ENCODE data around the gene HAND2.

HAND2 gene

DNA sequence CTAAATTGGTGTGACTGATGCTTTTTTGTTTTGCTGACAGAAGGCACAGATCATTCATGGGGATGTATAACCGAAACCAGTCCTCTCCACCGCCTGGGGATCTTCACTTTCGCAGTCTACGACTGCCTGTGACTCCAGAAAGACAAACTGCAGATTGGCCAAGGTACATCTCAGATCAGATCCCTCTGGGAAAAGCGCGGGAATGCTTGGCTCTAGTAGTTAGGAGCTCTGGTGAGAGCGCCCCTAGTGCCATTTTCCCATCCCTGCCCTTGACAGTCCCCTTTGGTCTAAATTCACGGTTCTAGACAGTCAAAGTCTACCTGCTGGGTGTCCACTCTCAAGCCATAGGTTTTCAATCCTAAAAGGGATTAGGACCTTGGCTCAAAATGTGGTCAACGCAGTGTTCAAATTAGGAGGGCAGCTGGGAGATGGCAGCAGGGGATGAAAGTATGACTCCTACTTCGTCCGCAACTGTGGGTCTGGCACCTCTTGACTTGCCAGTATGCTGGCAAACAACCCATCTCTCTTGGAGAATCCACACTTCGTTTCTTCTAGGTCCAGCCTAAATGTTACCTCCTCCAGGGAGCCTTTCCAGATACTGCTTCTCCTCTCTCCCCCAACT is 6.9 kb upstream of the HAND2 start:
- DNase-seq (ENCODE audit: low read depth): no peak

DNA sequence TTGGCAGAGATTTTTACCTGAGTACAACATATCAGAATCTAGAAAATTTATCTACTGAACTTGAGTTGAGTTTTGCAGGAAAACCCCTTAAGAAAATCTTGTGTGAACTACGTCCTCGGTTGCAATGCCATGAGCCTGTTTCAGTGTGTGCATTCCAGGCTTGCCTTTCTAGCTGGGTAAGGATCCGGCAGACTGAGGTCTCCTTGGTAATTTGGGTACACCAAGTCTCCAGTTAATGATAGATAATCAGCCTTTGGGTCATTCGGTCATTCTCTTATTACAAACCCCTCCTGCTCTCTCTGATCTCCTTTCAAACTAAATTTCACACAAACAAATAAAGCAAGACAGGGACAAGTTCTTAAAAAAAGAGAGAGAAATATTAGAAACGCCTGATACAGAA is 5.9 kb upstream of the HAND2 start:
- no peak for DNase-seq (ENCODE audit: low read depth)

DNA sequence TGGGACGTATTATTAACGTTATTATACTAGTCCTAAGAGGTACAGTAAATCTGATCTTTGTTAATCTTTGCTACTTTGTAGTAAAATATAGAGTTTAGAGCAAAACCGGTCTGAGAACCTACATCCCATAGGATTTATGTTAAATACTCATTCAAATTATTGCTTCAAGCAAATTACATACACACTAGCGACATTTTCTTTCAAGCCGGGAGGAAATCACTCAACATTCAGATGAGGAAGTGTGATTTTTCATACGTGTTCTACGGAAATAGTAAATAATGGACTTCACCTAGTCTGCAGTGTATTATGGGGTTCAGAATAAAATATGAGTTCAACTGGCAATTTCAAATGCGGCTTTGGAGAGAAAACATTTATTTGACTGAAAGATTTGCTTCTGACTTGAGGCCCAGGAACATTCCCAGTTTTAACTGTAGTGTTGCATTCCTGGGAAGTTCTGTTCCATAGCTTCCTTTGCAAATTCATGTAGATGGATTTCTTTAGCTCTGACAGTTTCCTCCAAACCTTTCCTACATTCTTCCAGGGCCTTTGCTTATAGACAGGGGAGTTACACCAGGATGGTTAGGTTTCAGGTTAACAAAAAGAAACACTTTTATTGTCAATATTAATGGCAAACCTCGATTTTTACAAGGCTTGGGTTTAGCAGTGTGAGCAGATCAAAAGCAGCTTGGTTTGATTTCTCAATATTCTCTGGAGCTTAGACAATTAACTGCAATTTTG is 5.3 kb upstream of the HAND2 start:
- DNase-seq (ENCODE audit: low read depth): no peak

DNA sequence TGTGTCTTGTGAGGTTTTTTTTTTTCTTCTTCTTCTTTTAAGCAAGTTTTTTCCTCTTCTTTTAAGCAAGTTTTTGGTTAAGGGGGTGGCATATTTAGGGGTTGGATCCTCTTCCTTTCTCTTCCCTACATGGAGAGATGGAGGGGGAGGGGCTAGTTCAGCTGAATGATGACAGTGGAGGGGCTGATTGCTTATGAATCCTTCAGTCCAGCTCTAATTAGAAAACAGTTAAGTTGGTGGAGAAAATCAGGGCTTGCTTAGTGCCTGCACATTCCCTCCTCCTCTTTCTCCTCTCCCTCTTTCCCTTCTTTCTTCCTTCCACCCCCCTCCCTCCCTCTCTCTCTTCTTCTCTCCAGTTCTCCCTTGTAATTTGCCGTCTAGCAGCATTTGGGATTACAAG is 4.4 kb upstream of the HAND2 start:
- DNase-seq (ENCODE audit: low read depth): no peak

DNA sequence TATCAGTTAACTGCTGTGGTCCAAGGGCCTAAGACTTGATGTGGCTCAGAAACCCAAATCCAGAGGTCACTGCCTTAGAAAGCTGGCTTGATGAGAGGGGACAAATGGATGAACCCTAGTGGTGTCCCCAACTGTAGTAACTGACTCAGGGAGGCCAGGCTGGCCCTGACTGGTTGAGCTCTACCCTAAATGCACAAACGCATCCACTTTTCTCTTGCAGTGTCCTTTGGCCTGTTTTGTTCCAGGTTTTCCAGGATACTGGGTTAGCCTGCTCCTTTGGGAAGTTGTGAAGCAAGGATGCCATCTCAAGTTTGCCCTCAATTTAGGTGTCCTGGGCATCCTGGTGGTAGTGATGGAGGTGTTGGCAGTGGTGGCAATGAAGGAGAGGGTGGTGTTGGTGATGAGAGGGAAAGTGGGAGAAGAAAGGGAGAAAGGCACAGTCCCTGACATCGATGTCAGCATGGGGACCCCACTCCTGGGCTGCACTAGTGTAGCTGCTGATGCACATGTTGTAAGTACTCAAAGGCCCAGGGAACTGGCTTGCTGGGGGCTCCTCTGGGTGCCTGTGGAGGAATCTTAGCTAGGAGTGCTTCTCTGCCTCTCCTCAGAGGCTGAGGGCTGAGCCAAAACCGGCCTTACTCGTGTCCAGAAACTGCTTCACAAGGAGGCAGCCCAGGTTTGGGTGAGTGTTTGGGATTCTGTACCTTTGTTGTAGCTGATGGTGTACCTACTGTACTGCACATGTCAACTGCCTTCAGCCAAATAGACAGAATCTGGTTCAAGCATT is 2.9 kb upstream of the HAND2 start:
- no peak for DNase-seq (ENCODE audit: low read depth)

DNA sequence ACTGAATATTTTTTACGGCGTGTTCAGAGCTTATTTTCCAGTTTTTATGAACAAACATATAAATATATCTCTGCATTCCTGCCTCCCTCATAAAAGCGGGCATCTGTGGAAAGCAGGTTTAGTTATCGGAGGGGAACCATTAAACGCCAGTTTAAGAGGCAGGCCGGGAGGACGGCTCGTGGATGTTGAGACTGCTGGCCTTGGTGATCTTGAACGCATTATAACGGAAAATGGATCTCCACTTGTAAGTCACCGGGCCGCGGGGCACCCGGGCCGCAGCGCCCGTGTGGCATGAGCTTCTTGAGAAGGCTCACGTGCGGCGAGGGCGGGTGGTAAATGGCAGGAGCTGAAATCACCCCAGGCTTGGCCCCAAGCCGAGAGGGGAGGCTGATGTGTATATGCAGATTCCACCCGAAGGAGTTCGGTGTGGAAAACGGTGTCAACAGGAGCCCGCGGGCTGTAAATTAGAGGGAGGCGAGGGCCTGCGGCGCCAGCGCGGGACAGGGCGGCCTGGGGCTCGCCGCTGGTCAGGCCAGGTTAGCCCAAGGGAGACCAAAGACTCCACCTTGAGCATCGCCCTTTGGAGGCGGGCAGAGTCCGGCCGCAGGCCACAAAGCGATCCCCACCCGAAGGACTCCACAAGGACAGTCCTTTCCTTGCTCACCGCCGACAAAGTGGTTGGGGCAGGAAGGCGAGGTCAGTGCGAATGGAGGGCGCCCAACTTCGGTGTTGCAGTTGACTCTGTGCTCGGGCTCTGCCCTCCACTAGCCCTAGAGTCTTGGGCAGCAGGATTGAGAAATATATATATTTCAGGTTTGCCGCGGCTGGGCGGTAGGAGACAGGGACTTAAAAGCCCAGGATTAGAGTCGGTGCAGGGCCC is 1.3 kb upstream of the HAND2 start:
- DNase-seq (ENCODE audit: low read depth): no peak

DNA sequence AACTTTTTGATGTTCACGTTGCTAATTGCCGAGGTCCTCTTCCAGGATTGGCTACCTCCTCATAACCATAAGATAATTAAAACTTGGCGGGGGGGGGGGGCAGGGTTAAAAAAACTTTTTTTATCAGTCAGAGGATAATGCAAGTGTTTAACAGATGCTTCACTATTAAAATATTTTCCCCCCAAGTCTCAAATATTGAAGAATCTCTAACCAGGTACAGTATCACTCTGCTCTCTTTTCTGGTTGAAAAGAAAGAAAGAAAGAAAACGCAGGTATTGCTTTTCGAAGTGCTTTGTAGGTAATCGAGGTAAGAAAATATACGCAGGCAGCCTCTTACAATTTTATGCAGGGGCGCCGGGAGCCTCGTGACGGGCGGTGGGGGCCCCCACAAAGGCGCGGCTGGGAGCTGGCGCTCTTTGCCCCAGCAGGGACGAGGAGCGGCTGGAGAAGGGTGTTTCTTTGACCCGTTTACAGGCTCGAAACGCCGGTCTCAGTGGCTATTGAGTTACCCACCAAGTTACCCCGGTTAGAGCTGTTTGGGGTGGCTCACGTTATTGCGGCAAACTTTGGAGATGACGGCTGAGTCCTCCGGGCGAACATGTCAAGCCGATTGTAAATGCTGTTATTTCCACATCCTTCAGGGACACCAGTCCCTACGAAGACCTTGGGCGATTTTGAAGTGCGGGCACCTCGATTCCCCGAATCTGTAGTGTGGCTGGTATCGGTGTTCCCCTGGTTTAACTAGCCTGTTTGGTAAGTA is 477 bp upstream of the HAND2 start:
- DNase-seq (ENCODE audit: low read depth): no peak

DNA sequence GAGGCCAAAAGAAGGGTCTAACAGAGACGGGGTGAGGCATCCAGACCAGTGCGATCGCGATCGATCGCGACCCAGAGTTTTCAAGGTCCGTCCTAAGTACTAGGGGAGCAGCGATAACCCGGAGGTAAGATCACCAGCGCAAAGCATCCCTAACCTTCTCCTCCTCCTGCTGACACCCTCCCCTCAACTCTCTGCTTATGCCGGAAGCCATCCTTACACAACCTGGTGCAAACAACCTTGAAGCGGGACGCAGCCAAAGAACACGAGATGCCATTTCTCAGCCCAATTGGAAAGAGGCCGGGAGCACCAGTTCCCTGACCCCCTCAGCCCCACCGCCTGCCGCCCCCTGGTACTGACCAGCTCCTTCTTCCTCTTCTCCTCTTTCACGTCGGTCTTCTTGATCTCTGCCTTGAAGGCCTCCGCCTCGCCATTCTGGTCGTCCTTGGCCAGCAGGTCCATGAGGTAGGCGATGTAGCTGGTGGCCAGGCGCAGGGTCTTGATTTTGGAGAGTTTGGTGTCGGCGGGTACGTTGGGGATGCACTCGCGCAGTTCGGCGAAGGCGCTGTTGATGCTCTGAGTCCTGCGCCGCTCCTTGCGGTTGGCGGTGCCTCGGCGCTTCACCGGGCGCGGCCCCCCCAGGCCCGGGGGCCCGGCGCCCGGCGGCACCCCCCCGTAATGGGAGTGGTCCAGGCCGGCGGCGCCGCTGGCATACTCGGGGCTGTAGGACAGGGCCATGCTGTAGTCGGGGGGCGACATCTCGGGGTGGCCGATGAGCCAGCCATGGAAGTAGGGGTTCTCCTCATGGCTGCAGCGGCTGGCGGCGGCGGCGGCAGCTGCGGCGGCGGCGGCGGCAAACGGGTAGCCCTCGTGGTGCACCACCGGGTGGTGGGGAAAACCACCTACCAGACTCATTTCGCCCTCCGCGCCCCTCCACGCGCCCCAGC is 1.4 kb downstream of the HAND2 start:
- DNase-seq (ENCODE audit: low read depth): no peak

DNA sequence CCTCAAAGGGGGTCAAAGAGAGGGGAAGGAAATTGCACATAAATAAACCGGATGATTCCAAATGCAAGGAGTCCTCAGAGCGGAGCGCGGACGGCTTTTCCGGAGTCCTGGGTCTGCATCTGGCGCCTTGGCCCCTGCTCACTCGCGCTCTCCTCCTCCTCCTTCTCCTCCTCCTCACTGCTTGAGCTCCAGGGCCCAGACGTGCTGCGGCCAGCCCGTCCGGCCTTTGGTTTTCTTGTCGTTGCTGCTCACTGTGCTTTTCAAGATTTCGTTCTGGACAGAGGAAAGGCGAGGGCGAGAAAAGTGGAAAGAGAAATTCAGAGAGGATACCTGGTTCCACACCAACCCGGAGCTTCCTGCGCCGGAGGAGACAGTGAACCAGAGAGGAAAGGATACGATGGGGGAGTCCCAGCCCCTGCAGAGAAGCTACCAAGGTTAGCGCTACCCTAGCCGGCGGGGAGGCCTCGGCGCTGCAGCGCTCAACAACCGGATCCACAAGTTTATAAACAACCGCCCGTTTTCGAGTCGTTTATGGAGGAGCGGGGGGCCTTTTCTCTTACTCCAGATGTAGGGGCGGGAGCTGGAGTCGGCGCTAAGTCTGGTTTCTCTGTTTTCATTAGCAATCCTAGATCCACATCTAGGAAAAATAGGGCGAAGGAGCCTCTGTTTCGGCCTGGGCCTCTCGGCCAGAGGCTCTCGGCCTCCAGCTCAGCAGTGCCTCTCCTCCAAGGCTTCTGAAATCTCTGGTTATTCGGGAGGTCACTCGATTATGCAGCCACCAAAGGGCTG is 2.7 kb downstream of the HAND2 start:
- no peak for DNase-seq (ENCODE audit: low read depth)

DNA sequence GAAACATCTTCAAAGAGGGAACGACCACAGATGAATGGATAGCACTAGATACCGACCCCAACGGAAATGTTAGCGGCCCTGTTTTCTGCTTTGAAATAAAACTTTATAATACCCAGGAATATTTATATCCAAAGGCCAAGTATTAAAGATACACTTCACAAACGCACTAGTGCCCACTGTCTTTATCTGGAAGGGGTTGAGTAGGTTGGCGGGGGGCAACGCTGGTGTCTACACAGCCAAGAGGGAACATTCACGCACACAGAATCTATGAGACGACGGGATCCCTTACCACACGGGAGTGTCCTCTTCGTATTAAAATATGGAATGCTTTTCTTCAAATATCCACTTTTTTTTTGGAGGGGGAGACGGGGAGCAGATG is 3.3 kb downstream of the HAND2 start:
- no peak for DNase-seq (ENCODE audit: low read depth)

DNA sequence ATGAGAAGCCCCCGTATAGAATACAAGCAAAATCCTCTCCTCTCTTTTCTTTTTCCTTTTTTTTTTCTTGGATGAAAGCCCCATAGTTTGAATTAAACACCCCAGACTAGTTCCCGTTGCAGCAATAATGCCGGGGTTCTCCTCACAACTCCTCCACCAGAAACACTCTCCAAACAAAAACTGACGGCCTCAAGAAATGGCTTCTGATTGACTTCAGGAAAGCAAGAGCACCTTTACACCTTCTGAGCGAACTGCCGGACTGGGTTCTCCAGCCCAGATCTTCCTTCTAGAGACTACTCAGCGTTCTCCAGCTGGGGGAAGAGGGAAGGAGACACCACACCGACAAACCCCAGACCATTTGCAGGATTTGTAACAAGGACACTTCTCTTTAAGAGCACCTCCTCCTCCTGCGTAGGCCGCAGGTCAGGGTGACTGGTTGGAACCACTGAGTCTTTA is 4.0 kb downstream of the HAND2 start:
- no peak for DNase-seq (ENCODE audit: low read depth)

DNA sequence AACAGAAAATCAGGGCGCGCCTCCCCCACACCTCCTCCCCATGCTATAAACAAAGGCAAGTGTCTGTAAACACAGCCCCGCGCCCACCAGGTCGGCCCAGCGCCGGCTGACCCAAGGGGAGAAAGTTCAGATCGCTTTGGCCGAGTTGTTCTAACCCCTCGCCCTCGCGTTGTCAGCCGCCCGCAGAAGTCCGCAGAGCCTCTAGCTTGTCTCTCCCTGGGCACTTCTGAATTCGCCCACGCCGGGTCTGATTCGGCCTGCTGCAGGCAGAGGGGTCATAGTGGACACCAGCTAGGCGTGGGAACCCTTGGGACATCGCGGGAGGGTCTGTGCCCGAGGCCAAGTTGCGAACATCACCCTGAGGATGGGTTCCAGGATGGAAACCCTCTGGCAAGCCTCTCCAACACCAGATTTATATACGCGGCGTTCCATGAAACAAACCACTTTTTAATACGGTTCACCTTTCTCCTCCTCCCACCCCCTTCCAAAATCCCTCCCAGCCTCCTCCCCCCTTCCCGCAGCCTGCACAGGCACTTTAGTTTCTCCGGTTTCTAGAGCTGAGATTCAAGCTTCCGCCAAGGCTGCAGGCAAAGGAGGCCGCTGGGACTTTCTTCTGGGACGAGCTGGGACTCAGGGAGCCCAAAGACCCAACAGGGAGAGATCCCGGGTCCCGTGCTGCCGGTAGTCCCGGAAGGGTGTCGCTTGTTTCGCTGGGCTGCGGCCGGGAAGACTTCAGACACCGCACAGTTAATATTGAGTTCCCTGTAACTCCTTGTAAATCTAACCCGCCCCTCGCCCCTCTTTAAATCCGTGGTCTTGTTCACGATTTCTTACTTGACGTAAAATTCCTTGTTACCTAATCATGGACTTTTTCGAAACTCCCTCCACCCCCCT is 4.7 kb downstream of the HAND2 start:
- DNase-seq (ENCODE audit: low read depth): no peak

DNA sequence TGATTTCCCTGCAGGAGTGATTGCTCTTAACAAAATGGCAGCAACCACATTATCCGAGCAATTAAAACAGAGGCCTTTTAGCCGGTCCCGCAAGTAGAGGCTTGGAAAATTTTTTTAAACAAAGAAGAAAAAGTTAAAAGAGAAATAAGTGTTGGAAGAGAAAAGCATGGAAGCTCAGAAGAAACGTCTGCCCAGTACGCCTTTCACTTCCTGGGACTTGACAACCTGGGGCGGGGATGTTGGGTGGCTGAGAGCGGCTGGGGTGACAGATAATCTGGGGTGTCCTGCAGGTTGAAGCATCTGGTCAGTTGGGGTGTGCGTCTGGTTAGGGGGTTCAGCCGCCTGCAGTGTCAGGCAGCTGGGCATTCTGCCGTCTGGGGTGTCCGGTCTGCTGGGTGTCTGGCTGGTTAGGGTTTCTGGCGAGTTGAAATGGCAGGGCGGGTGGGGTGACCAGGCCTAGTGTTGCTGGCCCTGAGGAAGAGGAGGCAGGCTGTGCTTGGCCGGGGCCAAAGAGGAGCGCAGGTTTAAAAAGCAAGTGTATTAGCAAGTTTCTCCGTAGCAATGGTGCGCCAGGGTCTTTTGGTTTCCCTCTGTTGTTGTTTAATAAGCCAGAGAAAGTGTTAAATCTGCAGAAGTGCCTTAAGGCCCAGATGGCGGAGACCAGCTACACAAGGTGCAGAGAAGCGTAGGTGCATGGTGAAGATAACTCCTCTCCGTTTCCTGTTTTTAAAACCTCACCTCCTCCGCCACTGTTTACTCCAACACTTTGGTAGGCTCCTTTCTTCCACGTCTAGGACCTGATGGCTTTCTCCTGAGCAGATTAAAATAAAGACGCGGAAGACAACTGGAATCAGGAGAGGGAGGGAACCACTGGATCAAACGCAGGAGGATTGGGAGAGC is 5.6 kb downstream of the HAND2 start:
- DNase-seq (ENCODE audit: low read depth): no peak

DNA sequence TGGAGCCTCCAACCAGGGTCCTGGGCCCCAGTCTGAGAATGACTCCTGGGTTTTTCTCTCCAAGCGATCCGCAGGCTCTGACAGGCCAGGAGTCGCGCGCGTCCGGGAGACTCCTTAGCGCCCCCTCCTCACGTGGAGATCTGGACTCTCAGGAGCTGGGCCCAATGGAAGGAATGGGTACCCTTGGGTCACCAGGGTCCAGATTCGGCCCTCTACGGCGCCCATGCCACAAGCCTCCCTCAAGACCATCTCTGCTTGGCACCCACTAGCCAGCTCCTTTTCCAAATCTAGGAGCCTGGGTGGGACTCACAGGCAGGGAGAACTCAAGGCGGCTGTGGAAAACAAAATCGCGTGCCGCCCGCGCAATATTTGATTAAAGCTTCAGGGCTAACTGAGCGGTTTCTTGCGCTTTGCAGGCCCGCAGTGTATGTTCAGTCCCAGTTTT is 7.1 kb downstream of the HAND2 start:
- DNase-seq (ENCODE audit: low read depth): no peak

DNA sequence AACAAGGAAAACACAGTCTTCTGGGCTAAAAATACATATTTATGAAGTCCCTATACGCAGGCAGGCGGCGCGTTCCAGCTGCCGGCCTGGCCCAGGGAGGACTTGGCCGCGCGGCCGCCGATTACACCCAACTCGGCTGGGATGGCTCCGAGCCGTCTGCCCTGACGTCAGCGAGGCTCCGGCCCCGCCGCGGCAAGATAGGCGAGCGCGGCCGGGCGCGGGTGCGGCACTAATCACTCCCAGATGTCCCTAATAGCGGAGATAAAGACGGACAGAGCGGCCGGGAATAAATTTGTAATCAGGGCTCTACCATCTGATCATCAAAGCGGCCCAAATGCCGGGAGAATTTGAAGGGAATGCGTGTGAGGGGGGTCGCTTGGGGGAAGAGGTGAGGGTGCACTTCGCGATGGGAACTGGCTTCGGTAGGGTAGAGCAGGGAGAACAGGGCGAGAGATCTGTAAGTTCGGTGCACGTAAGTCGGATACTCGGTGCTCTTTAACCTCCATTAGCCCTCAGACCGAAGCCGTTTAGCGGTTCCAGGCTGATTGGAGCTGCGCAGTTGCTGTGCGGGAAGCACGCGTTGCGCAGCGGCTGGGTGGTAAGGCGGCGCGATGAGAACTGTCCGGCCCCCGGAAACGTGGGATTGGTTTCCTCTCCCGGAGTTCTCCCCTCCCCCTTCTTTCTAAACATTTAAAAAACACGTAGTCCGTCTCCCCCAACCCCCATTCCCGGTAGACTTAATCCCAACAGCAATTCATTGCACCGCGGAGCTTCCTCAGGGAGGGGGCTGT is 7.7 kb downstream of the HAND2 start:
- no peak for DNase-seq (ENCODE audit: low read depth)

DNA sequence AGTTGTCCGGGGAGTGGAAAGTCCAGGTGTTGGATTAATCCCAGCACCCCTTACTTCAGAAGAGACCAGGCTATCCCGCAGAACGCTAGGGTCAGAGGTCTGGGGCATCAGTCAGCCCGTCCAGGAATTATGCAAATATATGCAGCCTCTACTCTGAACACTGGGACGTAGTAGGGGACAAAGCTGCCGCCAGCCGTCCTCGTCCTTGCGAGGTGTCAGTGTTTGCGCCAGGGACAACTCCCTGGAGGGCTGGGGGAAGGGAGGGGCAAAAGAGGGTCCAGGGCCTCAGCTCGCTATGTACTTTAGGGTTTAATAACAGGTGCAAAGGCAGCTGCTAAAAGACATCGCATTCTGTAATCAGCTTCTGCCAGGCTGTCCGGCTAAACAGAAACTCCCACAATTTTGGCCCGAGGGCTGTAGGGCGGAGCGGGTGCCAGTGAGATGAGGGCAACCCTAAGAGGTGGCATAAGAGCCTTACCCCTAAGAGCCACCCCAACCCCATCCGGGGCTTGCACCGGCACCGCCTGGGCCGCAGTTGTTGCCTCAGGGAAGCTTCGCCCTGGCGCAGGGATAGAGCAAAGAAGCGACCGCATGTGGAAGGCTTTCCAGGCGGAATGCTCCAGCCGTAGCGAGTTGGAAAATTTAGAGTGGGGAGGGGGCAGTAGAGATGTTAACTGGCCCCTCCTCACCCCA is 8.4 kb downstream of the HAND2 start:
- DNase-seq (ENCODE audit: low read depth): no peak
